Measurements from ENCODE around the gene C1QTNF5.

- TF ChIP-seq ZNF202 (tag by site-specific recombination; IDR thresholded peaks at IDR 0.05; ENCODE audit: borderline replicate concordance) (no peak), YY1 (tag by site-specific recombination; IDR thresholded peaks at IDR 0.05) (no peak), REST (tag by site-specific recombination; IDR thresholded peaks at IDR 0.05) (no peak)
Measured at GRCh38 chr11:119337581-119338317, 2.9 kb downstream of the C1QTNF5 start.
